ENCODE data around the gene ARMH3.

GRCh38 chr10:101895781-101896180 is 160.2 kb downstream of the ARMH3 start:
- TF ChIP-seq POLR2A (IDR thresholded peaks at IDR 0.05; ENCODE audit: low read depth, low read length), result no peak
- no peak for TF ChIP-seq POLR2AphosphoS5 (IDR thresholded peaks at IDR 0.05; ENCODE audit: low read depth, low read length)
- no peak for TF ChIP-seq TAF1 (IDR thresholded peaks at IDR 0.05; ENCODE audit: borderline replicate concordance, low read depth, low read length)

Data from GM12892 (cell line).